Pancreas (tissue), 10 donors: ENCODE results near the gene GPR173. TPM values are rescaled to one million over a fixed set of nuclear protein-coding genes. Genes with fewer than 3 reads are reported as not detected.

Experiments
- ATAC-seq, 4 donors: fragments of 200-7000 bp; cut with Tn5 transposase; one replicate each; pipeline versions ENCODE4 v1.8.0 to v1.9.1; 2020; ENCODE audit warnings: mild to moderate bottlenecking in 4 of 4, moderate library complexity in 4 of 4
- DNase-seq, 6 donors: peaks; one replicate each; pipeline ENCODE4 v3.0.0-alpha.2; 2020
- FAIRE-seq: peaks from 2 replicates; lab custom pipeline; 2012; peaks lifted over from hg19 to GRCh38; lab: Jason Lieb, UNC
- H3K27ac ChIP-seq, 4 donors: fragments of 200-600 bp; sonication (generic); 1 replicate in 3 of 4; 2 replicates in 1 of 4; pipeline versions ENCODE4 v1.5.0 to v1.8.0; 2020
- H3K27me3 ChIP-seq, 4 donors: fragments of 200-600 bp; one replicate each; pipeline ENCODE4 v1.8.0; 2021
- H3K36me3 ChIP-seq, 3 donors: fragments of 200-600 bp; sonication (generic) in 1 of 3; one replicate each; pipeline versions ENCODE4 v1.5.0 to v1.8.0; 2020 to 2021
- H3K4me1 ChIP-seq, 3 donors: fragments of 200-600 bp; one replicate each; pipeline ENCODE4 v1.8.0; 2021
- H3K4me3 ChIP-seq, 4 donors: fragments of 200-600 bp; sonication (generic) in 2 of 4; one replicate each; pipeline versions ENCODE4 v1.5.0 to v1.8.0; 2020 to 2021
- H3K9me3 ChIP-seq, 4 donors: fragments of 200-600 bp; one replicate each; pipeline ENCODE4 v1.8.0; 2021
- CTCF ChIP-seq, 4 donors: fragments of 200-600 bp; sonication (generic) in 3 of 4; IDR thresholded peaks; one replicate each; pipeline versions ENCODE4 v1.5.0 to v1.8.0; 2021; ENCODE audit warnings: antibody characterized with exemption in 4 of 4
- WGBS, 2 donors: extraction: QIAGEN DNeasy Blood & Tissue Kit; methylation state at CpG; one replicate each; pipeline ENCODE4 v1.1.7; 2013; 5-methylcytosine and 5-hydroxymethylcytosine counted together
- intact Hi-C, 3 donors: fragments of 100-400 bp; cut with DNase I; formaldehyde crosslinking; loops; one replicate each; pipeline versions ENCODE4 v1.11.1 to v1.14.2; 2022
- polyA plus RNA-seq, 2 donors: library from polyadenylated mRNA; stranded (reverse); fragments of 200-250 nt; gene quantifications; one replicate each; pipeline ENCODE4 v1.2.3, GENCODE V29; 2013
- total RNA-seq, 6 donors: library from RNA; stranded (reverse); fragmentation: NEBNext Ultra II Directional in 4 of 6; extraction: Animal tissue kit (Norgen Biotek cat#: 25700) in 4 of 6; gene quantifications; one replicate each; pipeline versions ENCODE4 v1.2.1 to v1.2.4, GENCODE V29; 2021 to 2023
- donor health status: healthy with polysubstance abuse.
- donor health status: DM: no; HTN: no; CAD: no; lungs with moderate emphysema.
- donor health status: DM: no; HTN: no; CAD: no.
- donor health status: control.
- donor health status: control.
- donor health status: Bipolar disorder and iron deficiency.
- donor health status: DM: yes; HTN: yes; CAD: no.
- donor health status: DM: no; HTN: no; CAD: no.
- donor health status: DM: no; HTN: no; CAD: no.
- donor health status: DM: yes; HTN: yes; CAD: no.

The GPR173 gene
- total and polyA plus RNA-seq, 8 donors = 0.20 to 1.9 (median 0.54) TPM

- peak within 1 kb of the TSS; percentile 70 to 81 (median 78) for H3K27ac ChIP-seq
- no peaks in the 10 kb centered on the region for H3K36me3 ChIP-seq
- intact Hi-C loops = no loop called here
- peak within 1 kb of the TSS; percentile 31 to 70 (median 48) for H3K4me3 ChIP-seq
- WGBS, 2 donors = 0 to 34% methylated on average over 58 to 85 of the region's 86 CpGs
- DNase-seq (peak; percentile 92 to 97 (median 96)), ATAC-seq (peak; percentile 93 to 97 (median 96)), FAIRE-seq (peak; percentile 79)
- no peaks in the 10 kb centered on the region for H3K4me1 ChIP-seq
- no peaks in the 10 kb centered on the region for H3K27me3 ChIP-seq
- no peaks in the 10 kb centered on the region for H3K9me3 ChIP-seq
- no peak for TF ChIP-seq CTCF (IDR thresholded peaks at IDR 0.05)
Measured at GRCh38 chrX:53081925-53082772, 33.6 kb downstream of the GPR173 start, which contains the start of gene TSPYL2. TSS of gene TSPYL2 (plus strand) at chrX:53082367. CDS start at chrX:53082499, 132 bp downstream.

GRCh38 chrX:53082773-53083616, 34.4 kb downstream of the GPR173 start:
- ATAC-seq (no peak), FAIRE-seq (no peak), DNase-seq (no peak)
- TF ChIP-seq CTCF (IDR thresholded peaks at IDR 0.05) = no peak
- Histone ChIP-seq H3K27ac (peak overlapping the region; percentile 70 to 81 (median 78)), H3K9me3 (no peaks in the 10 kb centered on the region), H3K4me1 (no peaks in the 10 kb centered on the region), H3K27me3 (no peaks in the 10 kb centered on the region), H3K4me3 (peak overlapping the region; percentile 31 to 70 (median 48)), H3K36me3 (no peaks in the 10 kb centered on the region)
- intact Hi-C loops = no loop called here
- 4 to 41% methylated on average over 31 of the region's 31 CpGs for WGBS, 2 donors

GRCh38 chrX:53084043-53084570, 35.5 kb downstream of the GPR173 start:
- Histone ChIP-seq H3K4me3 (peak overlapping the region in 1 of 4 donors; percentile 63), H3K27ac (no peak overlapping the region), H3K36me3 (no peaks in the 10 kb centered on the region), H3K9me3 (no peaks in the 10 kb centered on the region), H3K4me1 (no peaks in the 10 kb centered on the region), H3K27me3 (peaks cover 0 to 5% (median 0%) of the 10 kb centered on the region in 4 donors)
- WGBS, 2 donors = 53 to 56% methylated on average over 4 of the region's 4 CpGs
- intact Hi-C loops = no loop called here
- FAIRE-seq (no peak), ATAC-seq (no peak), DNase-seq (no peak)
- no peak for TF ChIP-seq CTCF (IDR thresholded peaks at IDR 0.05)

GRCh38 chrX:53084863-53085262, 36.3 kb downstream of the GPR173 start:
- no peak for TF ChIP-seq CTCF (IDR thresholded peaks at IDR 0.05)
- no peak overlapping the region for H3K4me3 ChIP-seq
- H3K27ac ChIP-seq = no peak overlapping the region
- DNase-seq (no peak), FAIRE-seq (no peak), ATAC-seq (no peak)
- H3K36me3 ChIP-seq = no peaks in the 10 kb centered on the region
- intact Hi-C loops = no loop called here
- 69 to 72% methylated on average over 9 of the region's 9 CpGs for WGBS, 2 donors
- no peaks in the 10 kb centered on the region for H3K4me1 ChIP-seq
- peaks cover 0 to 5% (median 0%) of the 10 kb centered on the region in 4 donors for H3K27me3 ChIP-seq
- no peaks in the 10 kb centered on the region for H3K9me3 ChIP-seq
